Measurements from ENCODE around the gene DLL3.

DLL3 gene

GRCh38 chr19:39518458-39518857 is 19.7 kb downstream of the DLL3 start:
- DNase-seq (ENCODE audit: low read depth), result no peak

- no peak for DNase-seq (ENCODE audit: low read depth)
These were observed 20.2 kb downstream of the DLL3 start for GRCh38 chr19:39518975-39519374.

- no peak for DNase-seq (ENCODE audit: low read depth)
These were observed 22.1 kb downstream of the DLL3 start for GRCh38 chr19:39520541-39521484.

- no peak for DNase-seq (ENCODE audit: low read depth)
These were observed 25.7 kb downstream of the DLL3 start for GRCh38 chr19:39524495-39524894.

- DNase-seq (ENCODE audit: low read depth), result no peak
These were observed 26.5 kb downstream of the DLL3 start for GRCh38 chr19:39525205-39525604.

GRCh38 chr19:39531834-39532232 is 33.1 kb downstream of the DLL3 start:
- no peak for DNase-seq (ENCODE audit: low read depth)

- DNase-seq (ENCODE audit: low read depth), result peak; percentile 64
These were observed 33.7 kb downstream of the DLL3 start, which contains the start of gene EID2B for GRCh38 chr19:39532233-39533002. EID2B (minus strand) TSS chr19:39532852; CDS start chr19:39532802, 50 bp downstream.

GRCh38 chr19:39533003-39533512 is 34.3 kb downstream of the DLL3 start:
- DNase-seq (ENCODE audit: low read depth), result no peak

- no peak for DNase-seq (ENCODE audit: low read depth)
These were observed 35.0 kb downstream of the DLL3 start for GRCh38 chr19:39533791-39534190.

GRCh38 chr19:39539165-39539517 is 40.4 kb downstream of the DLL3 start:
- DNase-seq (ENCODE audit: low read depth), result no peak

GRCh38 chr19:39539518-39540332 is 41.0 kb downstream of the DLL3 start, which contains the start of gene EID2:
EID2 (minus strand) TSS chr19:39540161; CDS start chr19:39540079, 82 bp downstream.
- peak; percentile 44 for DNase-seq (ENCODE audit: low read depth)

- no peak for DNase-seq (ENCODE audit: low read depth)
These were observed 41.6 kb downstream of the DLL3 start for GRCh38 chr19:39540333-39540673.

- DNase-seq (ENCODE audit: low read depth), result no peak
These were observed 43.5 kb downstream of the DLL3 start for GRCh38 chr19:39542206-39542605.

GRCh38 chr19:39543477-39543857 is 44.7 kb downstream of the DLL3 start:
- no peak for DNase-seq (ENCODE audit: low read depth)

GRCh38 chr19:39544226-39544903 is 45.6 kb downstream of the DLL3 start:
- DNase-seq (ENCODE audit: low read depth), result no peak

- no peak for DNase-seq (ENCODE audit: low read depth)
These were observed 46.2 kb downstream of the DLL3 start for GRCh38 chr19:39544911-39545310.

- no peak for DNase-seq (ENCODE audit: low read depth)
These were observed 47.9 kb downstream of the DLL3 start for GRCh38 chr19:39546599-39546998.

- DNase-seq (ENCODE audit: low read depth), result no peak
These were observed 51.5 kb downstream of the DLL3 start for GRCh38 chr19:39550197-39550596.

- DNase-seq (ENCODE audit: low read depth), result no peak
These were observed 54.4 kb downstream of the DLL3 start for GRCh38 chr19:39553082-39553652.

- DNase-seq (ENCODE audit: low read depth), result no peak
These were observed 56.1 kb downstream of the DLL3 start for GRCh38 chr19:39554701-39555311.

- no peak for DNase-seq (ENCODE audit: low read depth)
These were observed 57.1 kb downstream of the DLL3 start for GRCh38 chr19:39555883-39556282.
